Stimulated activated CD8-positive, alpha-beta memory T cell treated with anti-CD3 and anti-CD28 coated beads, Interleukin-15, amount 100 ng/mL, for 24 hours (primary cell): ENCODE data around the gene FAM107A.

Experiments used
- DNase-seq: peaks from one replicate; pipeline ENCODE4 v3.0.0-alpha.2; 2020; ENCODE audit warnings: low read depth

Gene FAM107A

DNA sequence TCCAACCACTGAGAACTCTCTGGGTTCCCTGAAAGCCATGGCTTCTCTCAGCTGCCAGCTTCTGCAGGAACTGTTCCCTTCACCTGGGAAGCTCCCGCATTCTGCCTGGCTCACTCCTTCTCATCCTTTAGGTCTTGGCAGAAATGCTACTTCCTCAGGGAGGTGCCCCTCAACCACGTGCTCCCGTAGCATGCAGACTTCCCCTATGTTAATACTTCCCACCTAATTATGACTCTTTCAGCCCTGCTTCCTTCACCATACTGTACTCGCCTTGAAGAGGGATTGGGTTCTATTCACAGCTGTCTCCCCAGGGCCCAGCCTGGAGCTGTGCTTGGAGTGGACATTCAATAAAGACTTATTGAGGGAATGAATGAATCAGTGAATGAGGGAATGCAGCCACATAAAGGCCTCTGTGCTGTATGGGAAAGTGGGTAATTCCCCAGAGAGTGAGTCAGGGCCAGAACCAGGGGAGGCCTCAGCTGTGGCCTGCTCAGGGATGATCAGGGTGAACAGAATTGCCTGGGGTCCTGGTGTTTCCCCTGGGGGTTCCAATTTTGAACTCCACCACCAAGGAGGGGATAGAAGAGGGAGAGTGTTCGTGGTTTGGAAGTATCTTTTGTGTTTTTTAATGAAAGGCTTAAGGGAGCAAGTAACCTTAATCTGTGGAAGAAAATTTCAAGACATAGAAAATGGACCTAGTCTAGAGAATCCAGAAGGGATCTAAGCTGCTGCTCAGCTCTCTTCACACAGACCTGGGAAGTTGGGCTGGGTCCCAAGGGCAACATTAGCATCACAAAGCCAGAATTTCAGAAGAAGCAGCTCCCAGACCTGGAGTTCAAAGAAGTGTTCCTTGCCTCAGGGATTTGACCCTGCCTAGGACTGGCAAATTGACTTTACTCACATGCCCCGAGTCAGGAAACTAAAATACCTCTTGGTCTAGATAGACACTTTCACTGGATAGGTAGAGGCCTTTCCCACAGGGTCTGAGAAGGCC lies 14.6 kb upstream of the FAM107A start:
- DNase-seq: no peak

DNA sequence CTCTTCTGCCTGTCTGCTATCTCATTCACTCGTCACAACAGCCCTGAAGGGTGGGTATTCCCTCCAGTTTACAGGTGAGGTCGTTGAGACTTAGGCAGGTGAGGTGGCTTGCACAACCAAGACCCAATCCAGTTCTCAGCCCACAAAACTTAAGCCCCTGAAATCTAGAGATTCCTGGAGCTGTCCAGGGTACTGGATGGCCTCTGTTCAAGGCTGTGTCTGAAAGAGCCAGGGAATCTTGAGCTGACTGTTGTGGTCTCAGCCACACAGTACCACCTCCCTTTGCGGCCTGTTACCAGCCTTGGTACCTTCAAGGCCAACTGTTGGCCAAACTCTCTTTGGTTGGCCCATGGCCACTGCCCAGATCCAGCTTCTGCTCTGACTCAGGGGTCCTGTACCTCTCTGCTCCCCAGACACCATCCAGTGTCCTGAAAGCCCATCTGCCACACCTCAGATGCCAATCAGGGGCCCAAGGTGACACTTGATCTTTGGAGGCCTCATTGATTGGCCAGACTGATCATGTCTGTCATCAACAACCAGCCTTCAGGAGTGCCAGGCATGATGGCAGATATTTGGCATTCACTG lies 10.9 kb upstream of the FAM107A start:
- no peak for DNase-seq

GRCh38 chr3:58586776-58587192 lies 9.6 kb upstream of the FAM107A start:
- DNase-seq: no peak

DNA sequence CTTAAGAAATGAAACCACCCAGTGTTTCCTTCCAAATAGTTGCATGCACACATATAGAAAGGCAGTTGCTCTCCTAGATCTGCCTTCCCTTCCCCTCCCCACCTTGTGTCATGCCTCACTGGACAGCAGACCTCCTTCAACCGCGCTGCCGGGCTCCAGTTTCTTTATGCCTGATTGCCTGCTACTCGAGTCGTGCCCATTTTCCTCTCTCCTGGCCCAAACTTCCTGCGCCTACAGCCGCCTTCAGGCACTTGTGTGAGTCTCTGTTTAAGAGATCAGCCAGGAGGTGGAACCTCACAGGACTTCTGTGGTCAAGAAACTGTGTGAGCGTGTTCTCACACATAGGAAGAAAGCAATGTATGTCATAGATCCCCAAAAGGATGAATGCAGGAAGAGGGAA lies 8.8 kb upstream of the FAM107A start:
- DNase-seq: no peak

- peak; percentile 25 for DNase-seq
Observed at GRCh38 chr3:58585005-58585786, 8.0 kb upstream of the FAM107A start.

DNA sequence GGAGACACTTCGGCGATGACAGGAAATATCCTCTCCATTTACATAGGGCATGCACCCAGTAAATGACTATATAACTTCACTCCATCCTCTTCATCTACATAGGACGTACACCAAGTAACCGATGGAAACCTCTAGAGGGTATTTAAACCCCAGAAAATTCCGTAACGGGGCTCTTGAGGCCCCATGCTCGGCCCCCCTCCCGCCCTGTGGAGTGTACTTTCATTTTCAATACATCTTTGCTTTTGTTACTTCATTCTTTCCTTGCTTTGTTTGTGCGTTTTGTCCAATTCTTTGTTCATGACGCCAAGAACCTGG lies 7.5 kb upstream of the FAM107A start:
- DNase-seq: no peak

- DNase-seq: no peak
Observed at GRCh38 chr3:58581328-58582091, 4.3 kb upstream of the FAM107A start.

DNA sequence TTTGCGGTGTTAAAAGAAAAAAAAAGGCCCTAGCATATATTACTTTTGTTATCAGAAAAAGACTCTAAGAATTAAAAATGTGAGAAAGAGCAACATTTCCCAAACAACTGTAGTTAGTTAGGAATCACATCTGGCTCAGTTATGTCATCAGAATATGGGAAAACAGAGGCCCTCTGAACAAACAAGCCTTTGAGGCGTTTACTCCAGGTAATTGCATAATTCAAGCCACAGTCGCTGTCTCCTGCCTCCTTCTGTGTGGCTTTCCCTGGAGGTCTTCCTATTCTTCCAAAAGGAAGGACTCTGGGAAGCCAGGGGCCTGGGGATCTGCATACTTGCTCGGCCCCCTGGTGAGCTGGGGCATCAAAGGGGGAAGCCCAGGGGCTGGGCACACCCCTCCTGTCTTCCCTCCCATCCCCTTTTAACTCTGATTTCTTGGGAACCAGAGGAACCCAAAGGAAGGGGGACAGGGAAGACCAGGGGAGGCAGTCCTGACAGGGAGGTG lies 3.7 kb upstream of the FAM107A start:
- DNase-seq: no peak

DNA sequence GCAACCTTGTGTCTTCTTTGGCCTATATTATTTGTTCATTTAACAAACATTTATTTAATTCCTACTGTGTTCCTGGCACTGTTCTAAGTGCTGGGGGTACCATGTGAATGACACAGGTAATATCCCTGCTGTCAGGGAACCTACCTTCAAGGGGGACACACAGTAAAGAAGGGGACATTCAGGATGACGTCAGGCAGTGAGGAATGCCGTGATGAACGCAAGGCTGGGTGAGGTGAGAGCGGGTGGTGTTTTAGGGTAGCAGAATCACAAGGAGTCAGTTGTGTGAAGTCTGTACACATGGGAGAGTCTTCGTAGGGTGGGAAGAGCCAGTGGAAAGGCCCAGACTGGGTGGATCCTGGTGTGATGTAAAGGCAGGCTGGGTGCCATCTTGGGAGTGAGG lies 1.7 kb upstream of the FAM107A start:
- DNase-seq: no peak

- DNase-seq: no peak
Observed at GRCh38 chr3:58576716-58577115, 475 bp downstream of the FAM107A start.

DNA sequence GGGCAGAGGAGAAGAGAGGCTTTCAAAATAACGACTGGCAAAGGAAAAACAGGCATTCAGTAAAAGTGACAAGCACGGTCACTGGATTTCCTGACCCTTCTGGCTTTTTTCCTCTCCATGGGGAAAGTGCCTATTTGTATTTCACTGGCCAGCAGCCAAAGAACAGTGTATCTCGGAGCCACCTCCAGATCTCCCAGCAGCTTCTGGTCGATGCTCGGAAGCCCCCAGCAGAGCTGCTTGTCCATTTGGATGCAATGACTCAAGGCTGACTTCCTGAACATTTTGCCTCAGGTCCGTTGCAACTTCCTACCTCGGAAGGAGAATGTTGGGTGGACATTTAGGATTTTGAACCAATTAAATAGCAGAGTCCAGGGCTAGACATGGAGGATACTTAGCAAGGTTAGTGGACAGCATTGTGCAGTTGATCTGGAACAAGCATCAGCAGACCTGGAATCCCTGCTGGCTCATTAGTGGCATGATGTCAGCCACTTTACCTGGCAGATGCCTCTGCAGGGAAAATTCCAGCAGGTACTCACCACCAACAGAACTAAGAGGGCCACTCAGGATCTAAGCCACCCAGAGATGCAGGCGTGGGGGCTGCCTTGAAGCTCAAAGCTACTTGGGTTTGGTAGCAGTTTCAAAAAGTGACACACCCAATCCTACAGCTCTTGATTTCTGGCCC lies 1.1 kb downstream of the FAM107A start:
- DNase-seq: no peak

GRCh38 chr3:58574682-58575081 lies 2.5 kb downstream of the FAM107A start:
- no peak for DNase-seq

- no peak for DNase-seq
Observed at GRCh38 chr3:58574106-58574505, 3.1 kb downstream of the FAM107A start.

GRCh38 chr3:58573640-58574039 lies 3.6 kb downstream of the FAM107A start:
- no peak for DNase-seq

- DNase-seq: no peak
Observed at GRCh38 chr3:58572634-58573230, 4.5 kb downstream of the FAM107A start.

GRCh38 chr3:58572013-58572633 lies 5.1 kb downstream of the FAM107A start:
- DNase-seq: no peak

DNA sequence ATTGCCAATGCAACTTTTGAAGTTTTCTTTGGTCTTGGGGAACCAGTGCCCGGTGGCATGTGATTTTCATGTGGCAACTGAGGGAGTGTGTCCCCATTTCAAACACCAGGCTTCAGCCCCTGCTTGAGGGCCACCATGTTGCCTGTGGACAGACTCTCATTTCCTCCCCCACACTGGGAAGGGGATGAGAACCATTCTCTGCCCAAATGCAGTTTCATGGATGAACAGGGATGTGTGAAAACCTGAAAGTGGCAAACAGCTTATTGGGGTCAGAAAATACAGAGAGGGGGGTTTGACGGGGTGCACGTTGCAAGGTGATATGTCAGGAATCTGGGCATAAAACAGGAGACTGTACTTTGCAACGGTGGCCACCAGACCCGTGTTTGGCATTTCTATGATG lies 6.3 kb downstream of the FAM107A start:
- no peak for DNase-seq

- DNase-seq: no peak
Observed at GRCh38 chr3:58569287-58570001, 7.7 kb downstream of the FAM107A start.

DNA sequence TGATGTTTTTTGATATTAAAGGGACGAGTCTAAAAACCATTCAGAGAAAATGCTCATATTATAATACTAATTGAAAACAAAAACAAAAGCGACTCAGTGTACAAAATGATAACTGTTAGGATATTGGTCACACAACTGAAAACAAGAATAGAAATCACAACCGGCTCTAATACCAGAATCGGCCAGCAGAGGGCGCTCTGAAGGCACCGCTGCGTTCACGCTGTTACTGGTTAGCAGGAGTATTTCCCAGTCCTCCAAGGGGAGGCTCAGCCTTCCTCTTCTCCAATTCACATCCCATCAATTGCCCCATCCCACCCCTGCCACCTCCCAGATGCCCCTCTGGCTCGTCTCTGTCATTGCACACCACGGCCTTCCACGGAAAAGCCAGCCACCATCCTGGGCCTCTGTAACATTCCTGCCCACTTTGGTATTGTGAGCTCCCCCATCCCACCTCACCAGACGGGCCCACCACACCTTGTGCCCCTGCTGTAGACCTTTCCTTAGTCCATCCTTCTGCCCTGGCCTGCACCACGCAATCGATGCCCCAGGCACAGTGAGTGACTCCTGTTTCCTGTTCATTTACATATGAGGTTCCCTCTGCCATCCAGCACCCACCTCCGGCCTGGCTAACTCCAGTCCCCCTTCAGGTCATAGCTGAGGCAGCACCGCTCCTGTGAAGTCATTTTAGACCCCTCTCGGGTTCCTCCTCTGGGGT lies 8.5 kb downstream of the FAM107A start:
- DNase-seq: peak; percentile 82
